AG09319 (cell line): ENCODE measurements around the gene POMGNT2.

ENCODE experiments used
- DNase-seq: peaks from one replicate; pipeline ENCODE4 v3.0.0-alpha.2; 2010; ENCODE audit warnings: low read depth; ENCODE audit errors: extremely low read depth
- CTCF ChIP-seq: IDR thresholded peaks from 2 replicates; pipeline ENCODE4 v1.5.1; 2011; ENCODE audit warnings: low read depth, mild to moderate bottlenecking, inconsistent platforms, low read length, moderate library complexity

Gene POMGNT2

GRCh38 chr3:43032646-43033628, 72.9 kb downstream of the POMGNT2 start:
- no peak for DNase-seq
- TF ChIP-seq CTCF = no peak

GRCh38 chr3:43031889-43032545, 73.9 kb downstream of the POMGNT2 start:
- no peak for DNase-seq
- no peak for TF ChIP-seq CTCF

- TF ChIP-seq CTCF = no peak
- no peak for DNase-seq
Measured at GRCh38 chr3:43031485-43031884, 74.4 kb downstream of the POMGNT2 start.

GRCh38 chr3:43030162-43030935, 75.5 kb downstream of the POMGNT2 start:
- TF ChIP-seq CTCF = no peak
- no peak for DNase-seq
